BJ (cell line): ENCODE results near the gene MAN2A2. TPM values are rescaled to one million over a fixed set of nuclear protein-coding genes. Genes with fewer than 3 reads are reported as not detected.

Experiments used
- CTCF ChIA-PET: fragments of 350-600 bp; formaldehyde crosslinking; extraction: SDS; loops from one replicate; lab custom pipeline; 2021; ENCODE audit warnings: antibody characterized with exemption, inconsistent platforms; lab: Yijun Ruan, JAX
- POLR2A ChIA-PET: fragments of 300-600 bp; sonication (Branson Sonifier 250); formaldehyde crosslinking; extraction: SDS; loops from one replicate; lab custom pipeline; 2021; ENCODE audit warnings: antibody characterized with exemption; lab: Charles Lee
- DNase-seq: peaks from one replicate; pipeline ENCODE4 v3.0.0-alpha.2; 2011; ENCODE audit warnings: low read depth
- H3K27me3 ChIP-seq: 2 replicates; pipeline ENCODE4 v1.6.0; 2011; ENCODE audit warnings: low read length; ENCODE audit not compliant: control insufficient read depth, insufficient read depth
- H3K36me3 ChIP-seq: 2 replicates; pipeline ENCODE4 v1.5.1; 2011; ENCODE audit warnings: low read length; ENCODE audit not compliant: control insufficient read depth, insufficient read depth
- H3K4me3 ChIP-seq: 2 replicates; pipeline ENCODE4 v1.5.1; 2011; ENCODE audit warnings: low read depth, mild to moderate bottlenecking, control low read depth, low read length
- CTCF ChIP-seq: IDR thresholded peaks from 2 replicates; pipeline ENCODE4 v1.5.1; 2011; ENCODE audit warnings: low read depth, mild to moderate bottlenecking, control low read depth, inconsistent platforms, low read length, moderate library complexity; ENCODE audit not compliant: insufficient read depth
- polyA plus RNA-seq: library from polyadenylated mRNA; depleted of rRNA; stranded (reverse); fragments of >200 nt; gene quantifications from 2 replicates; pipeline ENCODE4 v1.2.3, GENCODE V29; 2011

MAN2A2 gene
- polyA plus RNA-seq, 1 experiment, result 40.4 TPM

GRCh38 chr15:90881181-90881977, 21.7 kb upstream of the MAN2A2 start:
- ChIA-PET POLR2A (no interaction called here), CTCF (interaction anchor here (1.7 kb wide), 1 partner anchor 233 kb away, joined by 5 read pairs; no protein-coding TSS in a partner anchor)
- Histone ChIP-seq H3K36me3 (peaks cover 44% of the 10 kb centered on the region), H3K4me3 (no peak overlapping the region), H3K27me3 (no peaks in the 10 kb centered on the region)
- no peak for DNase-seq
- no peak for TF ChIP-seq CTCF

- CTCF ChIA-PET, result interaction anchor here (1.7 kb wide), 1 partner anchor 234 kb away, joined by 5 read pairs; no protein-coding TSS in a partner anchor
- POLR2A ChIA-PET, result no interaction called here
- TF ChIP-seq CTCF, result no peak
- Histone ChIP-seq H3K4me3 (no peak overlapping the region), H3K27me3 (no peaks in the 10 kb centered on the region), H3K36me3 (peaks cover 39% of the 10 kb centered on the region)
- DNase-seq, result no peak
Measured at GRCh38 chr15:90881978-90882721, 21.0 kb upstream of the MAN2A2 start.

GRCh38 chr15:90882781-90883525, 20.1 kb upstream of the MAN2A2 start:
- ChIA-PET CTCF (interaction anchor here (0.5 to 4.2 kb wide), 5 partner anchors 15 to 355 kb away, joined by 3 to 73 read pairs (median 6); no protein-coding TSS in a partner anchor), POLR2A (interaction anchor here (0.5 kb wide), 1 partner anchor 378 kb away, joined by 11 read pairs; no protein-coding TSS in a partner anchor)
- no peak for TF ChIP-seq CTCF
- peaks cover 35% of the 10 kb centered on the region for H3K36me3 ChIP-seq
- DNase-seq, result no peak
- no peaks in the 10 kb centered on the region for H3K27me3 ChIP-seq
- no peak overlapping the region for H3K4me3 ChIP-seq

GRCh38 chr15:90883526-90883975, 19.6 kb upstream of the MAN2A2 start:
- no peak for DNase-seq
- ChIA-PET CTCF (interaction anchor here (2.2 to 4.2 kb wide), 4 partner anchors 15 to 563 kb away, joined by 6 to 73 read pairs (median 42); no protein-coding TSS in a partner anchor), POLR2A (interaction anchor here (0.5 kb wide), 1 partner anchor 378 kb away, joined by 11 read pairs; no protein-coding TSS in a partner anchor)
- H3K4me3 ChIP-seq, result peak overlapping the region; percentile 58; the same call in 1 of the 2 replicates
- H3K36me3 ChIP-seq, result peaks cover 31% of the 10 kb centered on the region
- no peak for TF ChIP-seq CTCF
- H3K27me3 ChIP-seq, result no peaks in the 10 kb centered on the region
